A673 (cell line): ENCODE data around the gene AP4B1. TPM values are rescaled to one million over a fixed set of nuclear protein-coding genes. Genes with fewer than 3 reads are reported as not detected.

ENCODE experiments used
- BruUV-seq: library from RNA; stranded (reverse); fragments of 400-500 nt; replicated peaks from 2 replicates; lab custom pipeline; 2021; lab: Mats Ljungman, UMichigan
- CTCF ChIA-PET: fragments of 300-600 bp; sonication (Branson Sonifier 250); formaldehyde crosslinking; loops from one replicate; lab custom pipeline; 2022; ENCODE audit warnings: antibody characterized with exemption; lab: Charles Lee
- POLR2A ChIA-PET: fragments of 300-600 bp; sonication (Branson Sonifier 250); formaldehyde crosslinking; loops from one replicate; lab custom pipeline; 2022; ENCODE audit warnings: antibody characterized with exemption; ENCODE audit not compliant: low non-redundant PET; lab: Charles Lee
- DNase-seq: peaks from one replicate; pipeline ENCODE4 v3.0.0-alpha.2; 2015; ENCODE audit warnings: low spot score
- H3K27ac ChIP-seq: fragments of 200-600 bp; sonication (generic); 2 replicates; pipeline ENCODE4 v1.5.1; 2016; ENCODE audit warnings: mixed run types, low read depth, mild to moderate bottlenecking, mixed read lengths, antibody characterized with exemption, low read length; ENCODE audit not compliant: poor library complexity, severe bottlenecking
- H3K27me3 ChIP-seq: fragments of 200-600 bp; sonication (generic); replicated peaks from 2 replicates; pipeline ENCODE4 v1.6.1; 2017; ENCODE audit warnings: mixed run types, low read depth, mild to moderate bottlenecking, mixed read lengths, antibody characterized with exemption, low read length; ENCODE audit not compliant: insufficient read depth, poor library complexity
- H3K36me3 ChIP-seq: fragments of 200-600 bp; sonication (generic); 2 replicates; pipeline ENCODE4 v1.6.1; 2016; ENCODE audit warnings: mixed run types, mild to moderate bottlenecking, mixed read lengths, antibody characterized with exemption, low read length; ENCODE audit not compliant: insufficient read depth, poor library complexity, severe bottlenecking
- H3K4me1 ChIP-seq: fragments of 200-600 bp; sonication (generic); 2 replicates; pipeline ENCODE4 v1.6.1; 2017; ENCODE audit warnings: mixed run types, mild to moderate bottlenecking, mixed read lengths, antibody characterized with exemption, low read length; ENCODE audit not compliant: insufficient read depth, poor library complexity, severe bottlenecking
- H3K4me3 ChIP-seq: fragments of 200-600 bp; sonication (generic); 2 replicates; pipeline ENCODE4 v1.5.1; 2016; ENCODE audit warnings: low read depth, mixed run types, mild to moderate bottlenecking, mixed read lengths, low read length; ENCODE audit not compliant: poor library complexity, severe bottlenecking
- H3K9me3 ChIP-seq: fragments of 200-600 bp; sonication (generic); 2 replicates; pipeline ENCODE4 v1.6.1; 2016; ENCODE audit warnings: mixed run types, low read depth, mild to moderate bottlenecking, mixed read lengths, antibody characterized with exemption, low read length; ENCODE audit not compliant: poor library complexity, severe bottlenecking
- EZH2 ChIP-seq: fragments of 200-600 bp; sonication (generic); IDR thresholded peaks from 2 replicates; pipeline ENCODE4 v1.6.1; 2017; ENCODE audit warnings: borderline replicate concordance, low read depth, mild to moderate bottlenecking, mixed read lengths, antibody characterized with exemption, low read length; ENCODE audit not compliant: poor library complexity, severe bottlenecking
- intact Hi-C: fragments of 100-400 bp; cut with micrococcal nuclease; formaldehyde crosslinking; loops from one replicate; pipeline ENCODE4 v1.10.0; 2022; ENCODE audit not compliant: unreplicated experiment
- total RNA-seq: library from RNA; stranded (reverse); gene quantifications from 2 replicates; pipeline ENCODE4 v1.2.3, GENCODE V29; 2021
- TF ChIP-seq, protein P1 (sequence below): fragments of 300-800, 200-600 bp; sonication (generic); conservative IDR thresholded peaks from 2 replicates; pipeline ENCODE4 v1.5.1; 2017; ENCODE audit warnings: low read depth, mild to moderate bottlenecking, antibody characterized with exemption, low read length, moderate library complexity, mixed read lengths

The AP4B1 gene
- total RNA-seq, 1 experiment from 2014 or later = 48.9 TPM

DNA sequence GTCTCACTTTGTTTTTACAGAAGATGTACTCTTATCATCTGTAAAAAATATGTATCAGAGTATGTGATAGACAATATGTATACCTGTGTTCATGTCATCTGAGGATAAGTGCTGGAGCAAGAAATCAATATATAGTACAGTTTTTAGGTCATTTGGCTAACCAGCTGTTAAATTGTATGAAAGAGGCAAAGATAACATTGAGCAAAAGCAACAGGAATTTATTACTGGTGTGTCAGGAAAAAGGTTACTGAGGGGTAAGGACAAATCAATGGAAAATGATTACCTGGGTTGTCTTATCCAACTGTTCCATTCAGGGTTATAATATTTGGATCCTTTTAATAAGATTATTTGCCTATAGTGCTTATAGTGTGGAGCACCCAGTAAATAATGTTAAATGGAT lies 29.4 kb upstream of the AP4B1 start:
- Histone ChIP-seq H3K27ac (peak overlapping the region; percentile 1), H3K4me3 (no peak overlapping the region), H3K27me3 (no peaks in the 10 kb centered on the region), H3K4me1 (peaks cover 49% of the 10 kb centered on the region), H3K36me3 (peaks cover 4% of the 10 kb centered on the region), H3K9me3 (no peaks in the 10 kb centered on the region)
- intact Hi-C loops = no loop called here
- ChIA-PET CTCF (no interaction called here), POLR2A (no interaction called here)
- TF ChIP-seq, protein P1, sequence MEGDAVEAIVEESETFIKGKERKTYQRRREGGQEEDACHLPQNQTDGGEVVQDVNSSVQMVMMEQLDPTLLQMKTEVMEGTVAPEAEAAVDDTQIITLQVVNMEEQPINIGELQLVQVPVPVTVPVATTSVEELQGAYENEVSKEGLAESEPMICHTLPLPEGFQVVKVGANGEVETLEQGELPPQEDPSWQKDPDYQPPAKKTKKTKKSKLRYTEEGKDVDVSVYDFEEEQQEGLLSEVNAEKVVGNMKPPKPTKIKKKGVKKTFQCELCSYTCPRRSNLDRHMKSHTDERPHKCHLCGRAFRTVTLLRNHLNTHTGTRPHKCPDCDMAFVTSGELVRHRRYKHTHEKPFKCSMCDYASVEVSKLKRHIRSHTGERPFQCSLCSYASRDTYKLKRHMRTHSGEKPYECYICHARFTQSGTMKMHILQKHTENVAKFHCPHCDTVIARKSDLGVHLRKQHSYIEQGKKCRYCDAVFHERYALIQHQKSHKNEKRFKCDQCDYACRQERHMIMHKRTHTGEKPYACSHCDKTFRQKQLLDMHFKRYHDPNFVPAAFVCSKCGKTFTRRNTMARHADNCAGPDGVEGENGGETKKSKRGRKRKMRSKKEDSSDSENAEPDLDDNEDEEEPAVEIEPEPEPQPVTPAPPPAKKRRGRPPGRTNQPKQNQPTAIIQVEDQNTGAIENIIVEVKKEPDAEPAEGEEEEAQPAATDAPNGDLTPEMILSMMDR = no peak
- no peak for TF ChIP-seq EZH2
- no peak for DNase-seq
- no TSS peak for BruUV-seq

DNA sequence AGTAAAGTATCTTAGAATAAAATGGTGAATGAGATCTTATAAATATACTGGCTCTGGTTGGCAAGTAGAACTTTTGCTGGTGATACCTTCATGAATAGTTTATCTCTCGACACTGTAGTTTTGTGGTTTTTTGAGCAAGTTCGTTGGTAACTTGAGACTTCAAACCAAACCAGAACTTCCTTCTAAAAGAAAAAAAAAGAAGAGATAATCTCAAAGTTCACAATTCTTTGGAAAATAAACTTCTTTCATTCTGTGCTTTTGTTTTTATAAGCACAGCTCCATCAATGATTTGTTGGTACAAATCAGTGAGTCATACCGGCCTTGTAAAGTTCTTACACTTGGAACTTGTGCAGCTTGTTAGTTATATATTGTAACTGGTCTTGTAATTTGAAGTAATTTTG lies 26.9 kb upstream of the AP4B1 start:
- no peak for TF ChIP-seq EZH2
- TF ChIP-seq, protein P1 = no peak
- H3K4me3 ChIP-seq = peak overlapping the region; percentile 96
- H3K4me1 ChIP-seq = peaks cover 33% of the 10 kb centered on the region
- DNase-seq = no peak
- H3K36me3 ChIP-seq = peaks cover 4% of the 10 kb centered on the region
- no peaks in the 10 kb centered on the region for H3K27me3 ChIP-seq
- H3K9me3 ChIP-seq = no peaks in the 10 kb centered on the region
- intact Hi-C loops = no loop called here
- CTCF ChIA-PET = no interaction called here
- BruUV-seq = no TSS peak
- POLR2A ChIA-PET = no interaction called here
- peak overlapping the region; percentile 86 for H3K27ac ChIP-seq

DNA sequence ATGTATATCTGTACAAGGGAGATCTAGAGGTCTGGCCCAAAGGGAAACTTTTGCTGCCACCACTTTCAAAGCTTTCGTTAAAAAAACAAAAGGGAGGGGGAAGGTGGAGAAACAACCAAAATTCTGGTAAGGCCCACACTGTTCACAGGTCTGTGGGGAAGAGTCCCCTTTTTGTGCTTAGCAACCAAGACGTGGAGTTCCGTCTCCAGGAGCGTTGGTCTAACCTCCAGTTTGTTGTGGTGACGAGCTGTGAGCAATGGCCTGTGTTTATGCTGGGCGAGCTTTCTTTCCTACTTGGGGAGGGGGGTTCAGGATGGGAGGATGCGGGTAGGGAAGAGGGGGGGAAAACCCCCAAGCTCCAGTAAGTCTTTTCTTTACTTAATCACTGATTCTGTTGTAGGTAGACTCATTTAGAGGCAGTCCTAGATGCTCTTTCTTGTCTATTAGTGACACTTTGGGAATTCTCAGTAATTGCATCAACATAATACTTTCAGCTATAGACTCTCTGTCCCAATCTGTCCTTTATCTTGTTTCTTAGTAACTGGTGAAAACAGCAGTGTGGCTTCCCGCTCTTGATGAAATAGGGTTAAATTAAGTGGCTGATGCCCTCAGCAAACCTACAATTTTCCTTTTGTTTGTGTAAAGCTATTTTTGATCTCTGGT lies 26.0 kb upstream of the AP4B1 start:
- H3K27ac ChIP-seq = peak overlapping the region; percentile 86
- intact Hi-C loops = no loop called here
- peak; percentile 44 for DNase-seq
- peaks cover 4% of the 10 kb centered on the region for H3K36me3 ChIP-seq
- POLR2A ChIA-PET = no interaction called here
- TF ChIP-seq, protein P1 = no peak
- TF ChIP-seq EZH2 = no peak
- CTCF ChIA-PET = interaction anchor here (0.6 to 0.7 kb wide), 2 partner anchors 100 to 1125 kb away, joined by 3 to 5 read pairs; no protein-coding TSS in a partner anchor
- H3K4me3 ChIP-seq = peak overlapping the region; percentile 96
- H3K9me3 ChIP-seq = no peaks in the 10 kb centered on the region
- H3K27me3 ChIP-seq = no peaks in the 10 kb centered on the region
- BruUV-seq = no TSS peak
- peaks cover 25% of the 10 kb centered on the region for H3K4me1 ChIP-seq
